HEK293T (cell line): ENCODE results near the gene PLXNA2.

Source experiments
- CTCF ChIA-PET: fragments of 350-600 bp; formaldehyde crosslinking; extraction: SDS; loops from one replicate; lab custom pipeline; 2021; ENCODE audit warnings: antibody characterized with exemption, inconsistent platforms; lab: Yijun Ruan, JAX
- POLR2A ChIA-PET: fragments of 350-600 bp; formaldehyde crosslinking; extraction: SDS; loops from one replicate; lab custom pipeline; 2020; ENCODE audit warnings: antibody characterized with exemption, inconsistent platforms; lab: Yijun Ruan, JAX
- DNase-seq: peaks from one replicate; pipeline ENCODE4 v3.0.0; 2012; ENCODE audit warnings: mixed read lengths; ENCODE audit errors: extremely low spot score
- ARNT ChIP-seq: fragments of 450-650 bp; IDR thresholded peaks from 2 replicates; pipeline ENCODE4 v1.6.1; 2017; ENCODE audit warnings: mild to moderate bottlenecking
- BHLHE40 ChIP-seq: fragments of 450-650 bp; IDR thresholded peaks from 2 replicates; pipeline ENCODE4 v1.6.1; 2016; ENCODE audit warnings: mild to moderate bottlenecking, moderate library complexity, borderline replicate concordance
- CTBP1 ChIP-seq: fragments of 450-650 bp; IDR thresholded peaks from 2 replicates; pipeline ENCODE4 v1.6.1; 2016; ENCODE audit warnings: borderline replicate concordance
- ELF4 ChIP-seq: fragments of 450-650 bp; IDR thresholded peaks from 2 replicates; pipeline ENCODE4 v1.6.1; 2017; ENCODE audit warnings: antibody characterized with exemption
- FOXA1 ChIP-seq: fragments of 450-650 bp; IDR thresholded peaks from 2 replicates; pipeline ENCODE4 v1.6.1; 2016; ENCODE audit warnings: mild to moderate bottlenecking
- FOXK2 ChIP-seq: fragments of 450-650 bp; IDR thresholded peaks from 2 replicates; pipeline ENCODE4 v1.6.1; 2016; ENCODE audit warnings: mild to moderate bottlenecking
- FOXM1 ChIP-seq: fragments of 450-650 bp; IDR thresholded peaks from 2 replicates; pipeline ENCODE4 v1.6.1; 2017; ENCODE audit warnings: mild to moderate bottlenecking, borderline replicate concordance
- HDGF ChIP-seq: fragments of 450-650 bp; IDR thresholded peaks from 2 replicates; pipeline ENCODE4 v1.6.1; 2017; ENCODE audit warnings: antibody characterized with exemption, borderline replicate concordance
- L3MBTL2 ChIP-seq: fragments of 450-650 bp; conservative IDR thresholded peaks from 2 replicates; pipeline ENCODE4 v1.6.1; 2016; ENCODE audit warnings: mild to moderate bottlenecking
- LEF1 ChIP-seq: fragments of 450-650 bp; IDR thresholded peaks from 2 replicates; pipeline ENCODE4 v1.6.1; 2017; ENCODE audit warnings: mild to moderate bottlenecking, borderline replicate concordance
- NFRKB ChIP-seq: fragments of 450-650 bp; IDR thresholded peaks from 2 replicates; pipeline ENCODE4 v1.6.1; 2016; ENCODE audit warnings: mild to moderate bottlenecking, moderate library complexity
- SP1 ChIP-seq: fragments of 450-650 bp; IDR thresholded peaks from 2 replicates; pipeline ENCODE4 v1.6.1; 2017
- SUZ12 ChIP-seq: fragments of 450-650 bp; IDR thresholded peaks from 2 replicates; pipeline ENCODE4 v1.6.1; 2016; ENCODE audit warnings: mild to moderate bottlenecking
- TARDBP ChIP-seq: fragments of 450-650 bp; IDR thresholded peaks from 2 replicates; pipeline ENCODE4 v1.6.1; 2016
- ZNF384 ChIP-seq: fragments of 450-650 bp; IDR thresholded peaks from 2 replicates; pipeline ENCODE4 v1.6.1; 2016
- TF ChIP-seq, protein P1 (sequence below): fragments of 450-650 bp; IDR thresholded peaks from 2 replicates; pipeline ENCODE4 v1.6.1; 2016

The PLXNA2 gene

GRCh38 chr1:208006258-208006920, 237.8 kb downstream of the PLXNA2 start:
- ChIA-PET CTCF (interaction anchor here (0.6 to 2.5 kb wide), 2 partner anchors 8 to 63 kb away, joined by 3 to 11 read pairs; no protein-coding TSS in a partner anchor), POLR2A (no interaction called here)
- no peak for DNase-seq
- TF ChIP-seq ZNF384 (no peak), NFRKB (no peak), SP1 (no peak), TARDBP (no peak), L3MBTL2 (no peak), LEF1 (no peak)

DNA sequence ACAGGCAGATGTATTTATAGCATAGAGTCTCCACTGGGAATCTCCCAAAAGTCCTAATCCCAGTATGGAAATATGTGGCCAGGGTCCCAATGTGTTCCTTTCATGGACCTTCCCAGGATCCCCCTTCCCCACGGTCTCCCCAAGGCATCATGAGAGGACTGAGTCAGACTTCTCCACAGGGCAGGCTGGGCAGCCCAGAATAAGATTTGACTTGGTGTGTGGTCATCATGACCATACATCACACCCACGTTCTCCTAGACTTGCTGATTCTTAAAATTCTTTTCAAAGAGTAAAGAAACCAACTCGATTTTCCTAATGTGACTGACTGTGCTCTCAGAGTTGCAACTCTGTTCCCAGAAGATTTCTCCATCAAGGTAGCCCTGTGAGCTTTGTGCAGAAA, 239.3 kb downstream of the PLXNA2 start:
- TF ChIP-seq, protein P1, sequence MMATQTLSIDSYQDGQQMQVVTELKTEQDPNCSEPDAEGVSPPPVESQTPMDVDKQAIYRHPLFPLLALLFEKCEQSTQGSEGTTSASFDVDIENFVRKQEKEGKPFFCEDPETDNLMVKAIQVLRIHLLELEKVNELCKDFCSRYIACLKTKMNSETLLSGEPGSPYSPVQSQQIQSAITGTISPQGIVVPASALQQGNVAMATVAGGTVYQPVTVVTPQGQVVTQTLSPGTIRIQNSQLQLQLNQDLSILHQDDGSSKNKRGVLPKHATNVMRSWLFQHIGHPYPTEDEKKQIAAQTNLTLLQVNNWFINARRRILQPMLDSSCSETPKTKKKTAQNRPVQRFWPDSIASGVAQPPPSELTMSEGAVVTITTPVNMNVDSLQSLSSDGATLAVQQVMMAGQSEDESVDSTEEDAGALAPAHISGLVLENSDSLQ, result no peak
- TF ChIP-seq FOXK2 (no peak), LEF1 (no peak), FOXA1 (no peak), NFRKB (no peak)
- CTCF ChIA-PET, result no interaction called here
- POLR2A ChIA-PET, result no interaction called here
- no peak for DNase-seq

DNA sequence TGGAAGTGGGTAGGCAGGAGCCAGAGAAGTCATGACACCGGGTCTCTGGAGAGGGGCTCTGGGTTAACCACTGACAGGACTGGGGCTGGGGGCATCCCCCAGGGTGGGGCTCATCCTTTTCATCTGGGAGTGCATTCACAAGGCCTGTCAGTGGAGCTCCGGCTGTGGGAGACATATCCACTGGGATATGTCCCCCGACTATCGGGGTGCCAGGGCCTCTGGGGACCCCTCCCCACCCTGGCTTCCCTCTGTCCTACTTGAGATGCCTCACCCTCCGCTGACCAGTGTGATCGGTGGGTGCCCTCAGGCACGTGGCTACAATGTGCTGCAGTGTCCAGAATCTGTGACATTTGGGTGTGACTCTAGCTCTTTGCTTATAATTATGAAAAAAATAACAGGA, 240.9 kb downstream of the PLXNA2 start:
- POLR2A ChIA-PET, result no interaction called here
- CTCF ChIA-PET, result interaction anchor here (1.2 kb wide), 1 partner anchor 9 kb away, joined by 3 read pairs; no protein-coding TSS in a partner anchor
- TF ChIP-seq CTBP1, result no peak
- TF ChIP-seq BHLHE40, result no peak
- no peak for TF ChIP-seq HDGF
- no peak for TF ChIP-seq NFRKB
- no peak for TF ChIP-seq SP1
- no peak for TF ChIP-seq FOXA1
- DNase-seq, result no peak

GRCh38 chr1:208002672-208003071, 241.5 kb downstream of the PLXNA2 start:
- TF ChIP-seq FOXK2 (no peak), ARNT (no peak), CTBP1 (no peak), NFRKB (no peak), SUZ12 (no peak), SP1 (no peak), ELF4 (no peak), L3MBTL2 (no peak), FOXM1 (no peak), TARDBP (no peak), HDGF (no peak)
- TF ChIP-seq, protein P1, result no peak
- no peak for DNase-seq
- ChIA-PET CTCF (no interaction called here), POLR2A (no interaction called here)

DNA sequence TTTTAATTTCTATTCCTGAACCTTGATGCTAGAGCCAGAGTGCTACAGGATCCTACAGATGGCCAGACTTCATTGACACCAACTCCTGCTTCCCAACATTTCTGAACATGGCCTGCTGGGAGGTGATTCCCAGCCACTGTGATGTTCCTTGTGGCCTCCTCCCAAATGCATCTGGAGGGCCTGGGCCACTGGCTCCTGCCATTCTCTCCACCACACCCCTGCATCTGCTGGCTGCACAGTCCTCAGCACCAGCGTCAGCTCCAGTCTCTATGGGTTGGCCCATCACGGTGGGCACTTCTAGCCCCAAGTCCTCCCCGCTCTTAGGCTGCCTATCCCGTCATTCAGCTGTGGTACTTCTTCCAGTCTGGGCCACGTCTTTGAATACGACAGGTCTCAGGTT, 242.1 kb downstream of the PLXNA2 start:
- DNase-seq, result no peak
- CTCF ChIA-PET, result no interaction called here
- TF ChIP-seq FOXK2 (no peak), NFRKB (no peak), HDGF (no peak), BHLHE40 (no peak), L3MBTL2 (no peak), FOXM1 (no peak), SUZ12 (no peak), LEF1 (no peak), TARDBP (no peak), CTBP1 (no peak), ELF4 (no peak), ZNF384 (no peak), ARNT (no peak), SP1 (no peak), FOXA1 (no peak)
- TF ChIP-seq, protein P1, result no peak
- POLR2A ChIA-PET, result no interaction called here

GRCh38 chr1:208000504-208000903, 243.7 kb downstream of the PLXNA2 start:
- no peak for DNase-seq
- ChIA-PET POLR2A (no interaction called here), CTCF (no interaction called here)
- TF ChIP-seq FOXM1 (no peak), ARNT (no peak), SP1 (no peak), BHLHE40 (no peak), FOXK2 (no peak), L3MBTL2 (no peak), ZNF384 (no peak), LEF1 (no peak), NFRKB (no peak), ELF4 (no peak), SUZ12 (no peak), HDGF (no peak), FOXA1 (no peak), CTBP1 (no peak), TARDBP (no peak)
- TF ChIP-seq, protein P1, result no peak
